ENCODE data around the gene CDR2L. TPM values are rescaled to one million over a fixed set of nuclear protein-coding genes. Genes with fewer than 3 reads are reported as not detected.

Gene CDR2L
- total RNA-seq, 1 donor from 2014 or later: 1.8 TPM

Other genes with a start within 250 kb of the CDR2L start
- 134 and 138 TPM in 2 replicates for gene NHERF1, start 239.0 kb upstream of the CDR2L start, total RNA-seq
- gene NAT9, start 211.3 kb upstream of the CDR2L start, total RNA-seq: 62.7 and 67.6 TPM in 2 replicates
- 0.05 and 0.19 TPM in 2 replicates for gene GRIN2C, start 127.7 kb upstream of the CDR2L start, total RNA-seq
- 18.8 and 20.5 TPM in 2 replicates for gene FDXR, start 114.6 kb upstream of the CDR2L start, total RNA-seq
- gene FADS6, start 94.0 kb upstream of the CDR2L start, total RNA-seq: not detected in 2 replicates
- gene USH1G, start 64.4 kb upstream of the CDR2L start, total RNA-seq: not detected in 2 replicates
- gene OTOP2, start 63.4 kb upstream of the CDR2L start, total RNA-seq: not detected in 2 replicates
- not detected in 2 replicates for gene OTOP3, start 51.7 kb upstream of the CDR2L start, total RNA-seq
- gene HID1, start 14.9 kb upstream of the CDR2L start, total RNA-seq: 0.17 TPM in 1 of 2 replicates, not detected in the other
- gene MRPL58, start 25.0 kb downstream of the CDR2L start, total RNA-seq: 73.3 and 74.3 TPM in 2 replicates
- gene ATP5PD, start 59.3 kb downstream of the CDR2L start, total RNA-seq: 158 and 161 TPM in 2 replicates
- gene KCTD2, start 59.6 kb downstream of the CDR2L start, total RNA-seq: 18.7 and 19.0 TPM in 2 replicates
- gene SLC16A5, start 100.3 kb downstream of the CDR2L start, total RNA-seq: 6.8 and 7.2 TPM in 2 replicates
- gene ARMC7, start 122.3 kb downstream of the CDR2L start, total RNA-seq: 11.2 and 12.0 TPM in 2 replicates
- gene NT5C, start 144.1 kb downstream of the CDR2L start, total RNA-seq: 76.5 and 84.7 TPM in 2 replicates
- gene JPT1, start 166.9 kb downstream of the CDR2L start, total RNA-seq: 271 and 292 TPM in 2 replicates
- gene SUMO2, start 195.3 kb downstream of the CDR2L start, total RNA-seq: 658 and 659 TPM in 2 replicates
- gene NUP85, start 218.0 kb downstream of the CDR2L start, total RNA-seq: 125 and 136 TPM in 2 replicates

Data from activated CD4-positive, alpha-beta T cell treated with anti-CD3 and anti-CD28 coated beads, Interleukin-2, amount 10 ng/mL, durations not matched to agents 24 days and 14 days (primary cell).